NCI-H2029 (cell line): Measurements from ENCODE around the gene KCNQ1.

Experiments
- DNase-seq: peaks from one replicate; lab custom pipeline; 2025; lab: John Stamatoyannopoulos, UW

The KCNQ1 gene

GRCh38 chr11:2699531-2700414 is 255.0 kb downstream of the KCNQ1 start, which contains the start of gene KCNQ1OT1:
KCNQ1OT1 (minus strand) TSS chr11:2699994.
- peak; percentile 78 for DNase-seq

DNA sequence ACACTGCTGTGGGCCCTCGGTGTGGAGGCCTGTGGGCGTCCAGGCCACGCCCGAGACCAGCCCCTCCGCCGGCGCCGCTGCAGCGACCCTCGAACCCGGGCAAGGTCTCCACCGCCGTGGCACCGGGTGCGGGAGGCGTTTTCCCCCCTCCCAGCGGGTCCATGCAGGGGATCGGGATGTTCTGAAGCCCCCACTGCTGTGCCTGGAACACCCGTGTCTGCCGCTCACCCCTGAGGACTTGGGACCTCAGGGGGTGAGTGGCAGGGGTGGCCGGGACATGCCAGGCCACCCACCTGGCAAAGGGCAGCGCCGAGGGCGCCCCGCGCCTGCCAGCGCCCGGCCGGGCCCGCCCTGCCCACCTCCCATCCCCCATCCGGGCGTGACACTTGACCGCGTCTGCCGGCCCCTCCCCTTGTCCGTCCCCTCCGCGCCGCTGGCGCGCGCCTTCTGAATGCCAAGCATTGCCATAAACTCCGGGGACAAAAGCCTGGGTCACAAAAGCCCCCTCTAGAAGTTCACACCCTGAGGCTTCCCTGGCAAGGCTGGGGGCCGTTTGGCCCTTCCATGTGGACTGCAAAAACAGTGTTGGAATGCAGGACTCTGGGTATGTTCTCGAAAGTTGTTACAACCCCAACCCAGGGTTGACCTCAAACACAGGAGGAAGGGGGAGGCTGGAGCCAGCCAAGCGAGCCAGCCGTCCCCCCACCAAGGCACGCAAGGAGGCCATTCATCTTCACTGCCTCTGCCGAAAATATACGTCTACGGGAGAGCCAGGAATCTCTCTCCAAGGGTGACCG is 255.8 kb downstream of the KCNQ1 start:
- no peak for DNase-seq

DNA sequence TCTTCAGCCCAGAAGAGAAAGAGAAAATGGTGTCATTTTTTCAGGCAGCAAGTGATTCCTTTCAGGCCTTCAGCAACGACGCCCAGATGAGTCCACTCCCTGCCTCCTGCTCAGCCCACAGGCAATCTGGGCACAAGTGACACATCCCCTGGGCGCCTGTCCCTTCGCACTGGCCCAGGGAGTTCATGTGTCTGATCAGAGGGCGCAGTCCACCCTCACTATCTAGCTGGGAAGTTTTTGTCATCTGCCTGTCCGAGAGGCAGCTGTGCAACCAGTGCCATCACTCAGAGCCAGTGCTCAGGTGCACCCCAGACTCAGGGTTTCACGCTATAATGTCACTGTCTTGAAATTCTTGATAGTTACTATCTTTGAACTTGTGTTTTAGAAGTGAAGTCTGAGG is 256.4 kb downstream of the KCNQ1 start:
- DNase-seq = no peak

- no peak for DNase-seq
These were observed 257.2 kb downstream of the KCNQ1 start for GRCh38 chr11:2701898-2702434.

- no peak for DNase-seq
These were observed 258.1 kb downstream of the KCNQ1 start for GRCh38 chr11:2702771-2703362.

- no peak for DNase-seq
These were observed 258.7 kb downstream of the KCNQ1 start for GRCh38 chr11:2703363-2704141.

DNA sequence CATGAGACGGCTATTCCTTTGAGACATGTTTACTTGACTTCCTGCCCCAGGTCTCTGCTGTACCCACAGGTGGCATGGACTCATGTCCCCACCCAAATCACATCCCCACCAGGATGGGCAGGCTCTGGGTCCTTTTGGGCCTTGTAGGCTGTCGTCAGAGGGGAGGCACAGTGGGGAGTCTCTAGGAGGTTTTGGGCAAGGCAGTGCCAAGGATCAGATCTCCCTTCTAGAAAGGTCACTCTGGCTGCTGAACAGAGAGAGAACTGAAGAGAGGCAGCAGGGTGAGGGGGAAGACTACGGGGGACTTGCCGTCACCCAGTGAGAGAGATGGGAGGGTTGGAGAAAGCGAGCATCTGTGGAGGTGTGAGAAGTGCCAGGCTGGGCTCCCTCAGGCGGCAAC is 259.5 kb downstream of the KCNQ1 start:
- DNase-seq = no peak

- DNase-seq = no peak
These were observed 260.2 kb downstream of the KCNQ1 start for GRCh38 chr11:2704896-2705606.

DNA sequence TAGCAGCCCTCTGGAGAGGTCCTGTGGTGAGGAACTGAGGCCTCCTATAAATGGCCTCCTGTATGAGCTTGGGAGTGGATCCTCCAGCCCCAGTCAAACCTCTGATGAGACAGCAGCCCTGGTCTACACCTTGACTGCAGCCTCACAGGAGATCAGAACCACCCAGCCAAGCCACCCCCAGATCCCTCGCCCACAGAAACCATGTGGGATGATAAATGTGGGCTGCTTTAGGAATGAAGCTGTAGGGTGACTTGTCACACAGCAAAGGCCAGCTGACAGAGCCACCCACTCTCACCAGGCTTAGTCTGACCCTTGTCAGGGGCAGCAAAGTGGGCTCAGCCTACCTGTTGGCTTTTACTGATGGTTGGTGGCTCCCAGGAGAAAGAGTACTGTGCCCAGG is 261.5 kb downstream of the KCNQ1 start:
- no peak for DNase-seq

DNA sequence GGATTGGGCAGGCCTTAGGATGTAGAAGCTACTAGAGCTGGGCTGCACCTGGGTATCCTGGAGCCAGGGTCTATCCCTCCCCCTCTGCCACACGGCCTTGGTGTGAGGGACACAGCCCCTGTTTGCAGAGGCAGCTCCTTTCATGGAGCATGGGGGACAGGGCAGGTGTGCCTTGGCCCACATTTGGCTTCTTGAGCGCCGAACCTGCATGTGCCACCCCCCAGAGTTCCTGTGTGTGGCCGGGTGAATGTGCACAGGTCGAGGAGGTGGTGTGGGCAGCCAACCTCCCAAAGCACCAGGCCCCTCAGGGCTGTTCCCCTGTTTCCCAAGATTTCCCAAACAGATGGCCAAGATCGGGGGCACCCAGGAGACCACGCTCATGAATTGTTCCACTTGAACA is 262.9 kb downstream of the KCNQ1 start:
- no peak for DNase-seq

DNA sequence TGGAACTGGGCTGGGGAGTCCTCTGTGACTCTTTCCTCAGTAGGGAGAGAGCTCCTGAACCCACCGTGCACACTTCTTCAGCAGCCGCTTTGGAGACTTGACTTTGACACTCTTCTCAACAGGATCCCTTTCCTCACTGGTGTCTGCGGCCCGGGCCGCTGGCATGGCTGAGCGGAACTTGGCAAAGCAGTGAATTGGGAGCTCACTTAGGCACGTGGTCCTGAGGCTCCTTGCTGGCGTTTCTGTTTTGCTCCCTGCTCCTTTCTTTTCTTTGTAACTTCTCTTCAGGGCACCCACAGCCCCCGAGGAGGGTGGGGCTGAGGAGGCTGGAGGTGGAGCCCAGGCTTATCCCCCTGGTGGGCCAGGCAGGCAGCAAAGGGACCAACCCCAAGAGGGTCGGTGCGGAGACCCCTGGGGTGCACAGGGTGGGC is 263.4 kb downstream of the KCNQ1 start:
- no peak for DNase-seq

DNA sequence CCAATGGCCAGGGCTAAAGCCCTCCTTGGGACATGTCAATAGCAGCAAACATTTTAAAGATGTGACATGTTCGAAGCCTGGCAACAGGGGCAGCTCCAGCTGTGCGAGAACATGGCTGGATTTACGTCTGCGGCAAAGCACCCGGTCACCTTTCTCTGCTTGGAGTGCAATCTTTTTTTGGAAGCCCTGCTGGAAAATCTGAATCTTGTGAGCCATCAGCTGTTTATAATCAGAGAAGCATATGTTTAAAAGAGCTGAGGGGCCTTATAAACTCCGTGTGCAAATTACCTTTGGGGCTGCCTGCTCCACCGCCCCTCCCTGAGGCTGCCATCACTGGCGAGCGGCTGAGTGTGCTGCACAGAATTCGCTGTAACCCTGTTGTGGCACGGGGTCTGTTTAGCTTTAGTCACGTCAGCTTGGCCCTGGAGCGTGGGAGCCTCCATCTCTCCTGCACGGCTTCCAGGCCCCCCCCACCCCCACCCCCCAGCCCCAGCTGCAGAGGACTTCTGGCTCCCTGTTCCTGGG is 264.0 kb downstream of the KCNQ1 start:
- DNase-seq = no peak

DNA sequence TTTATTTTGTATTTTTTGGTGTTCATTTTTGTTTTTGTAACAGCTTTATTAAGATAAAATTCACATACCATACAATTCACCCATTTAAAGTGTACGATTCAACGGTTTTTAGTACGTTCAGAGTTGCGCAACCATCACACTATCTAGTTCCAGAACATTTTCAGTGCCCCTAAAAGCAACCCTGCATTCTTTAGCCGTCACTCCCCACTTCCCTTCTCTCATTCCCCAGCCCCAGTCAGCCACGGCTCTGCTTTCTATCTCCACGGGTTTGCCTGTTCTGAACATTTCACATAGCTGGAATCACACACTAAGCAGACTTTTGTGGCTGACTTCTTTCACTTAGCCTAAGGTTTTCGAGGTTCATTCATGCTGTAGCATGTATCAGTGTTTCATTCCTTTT is 264.6 kb downstream of the KCNQ1 start:
- DNase-seq = no peak

- DNase-seq = no peak
These were observed 266.4 kb downstream of the KCNQ1 start for GRCh38 chr11:2711161-2711560.

DNA sequence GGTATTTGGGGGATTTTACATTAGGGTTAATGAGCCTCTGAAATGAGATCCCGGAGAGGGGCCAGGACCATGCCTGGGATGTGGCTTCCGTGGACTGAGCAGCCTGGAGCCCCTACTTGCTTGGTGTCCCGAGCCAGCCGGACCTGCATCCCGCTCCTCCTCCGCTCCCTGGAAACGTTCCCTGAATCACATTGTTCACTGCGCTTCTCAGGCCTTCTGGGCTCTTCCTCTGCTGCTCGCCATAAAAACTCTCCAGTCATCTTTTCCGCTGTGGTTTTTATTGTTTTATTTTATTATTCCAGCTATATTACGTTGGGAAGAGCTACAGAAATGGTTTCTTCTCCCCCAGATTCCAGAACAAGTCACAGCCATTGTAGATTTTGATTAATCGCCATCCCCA is 268.3 kb downstream of the KCNQ1 start:
- DNase-seq = no peak

GRCh38 chr11:2713661-2714462 is 269.1 kb downstream of the KCNQ1 start:
- DNase-seq = no peak

DNA sequence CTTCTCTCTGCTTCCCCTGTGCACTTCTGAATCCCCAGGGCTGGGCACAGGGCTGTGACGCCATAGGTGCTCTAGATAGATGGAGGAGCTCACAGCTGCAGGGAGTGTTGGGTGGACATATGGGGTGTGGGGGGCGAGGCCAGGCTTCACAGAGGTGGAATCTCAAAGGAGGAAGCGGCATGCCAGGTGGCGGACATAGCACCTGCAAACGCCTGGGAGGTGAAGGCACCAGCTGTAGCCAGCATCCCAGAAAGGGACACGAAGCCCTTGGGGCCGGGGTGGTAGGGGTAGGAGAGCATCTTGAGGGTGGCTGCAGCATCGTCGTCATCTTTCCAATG is 269.6 kb downstream of the KCNQ1 start:
- DNase-seq = no peak

DNA sequence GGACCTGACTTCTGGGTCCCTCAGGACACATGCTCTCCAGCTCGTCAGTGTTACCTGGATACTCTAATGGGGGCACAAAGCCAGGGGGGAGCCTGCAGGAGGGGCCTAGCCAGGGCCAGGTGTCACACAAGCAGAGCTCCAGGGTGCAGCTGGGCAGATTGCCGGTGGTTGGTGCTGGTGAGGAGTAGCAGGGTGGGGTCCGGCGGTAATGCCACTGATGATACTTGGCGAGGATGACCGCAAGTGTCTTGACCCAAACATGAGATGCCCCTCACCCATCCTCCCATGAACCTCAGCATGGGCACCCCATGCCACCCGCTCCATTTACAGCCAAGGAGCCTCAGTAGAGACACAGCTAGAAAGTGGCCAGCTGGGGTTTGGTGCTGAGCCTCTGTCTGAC is 270.1 kb downstream of the KCNQ1 start:
- DNase-seq = no peak

GRCh38 chr11:2715716-2716350 is 271.0 kb downstream of the KCNQ1 start:
- no peak for DNase-seq
